IMR-90 (cell line): ENCODE data around the gene RSRC2. TPM values are rescaled to one million over a fixed set of nuclear protein-coding genes. Genes with fewer than 3 reads are reported as not detected.

Source experiments
- ATAC-seq: fragments of 200-7000 bp; cut with Tn5 transposase; 2 replicates; pipeline ENCODE4 v1.9.1; 2020; ENCODE audit warnings: low read depth, mild to moderate bottlenecking, moderate library complexity
- BruUV-seq: library from RNA; stranded (reverse); fragments of 400-500 nt; replicated peaks from 2 replicates; lab custom pipeline; 2021; lab: Mats Ljungman, UMichigan
- CTCF ChIA-PET: fragments of 300-600 bp; formaldehyde crosslinking; extraction: SDS; loops from one replicate; lab custom pipeline; 2021; ENCODE audit warnings: antibody characterized with exemption; lab: Yijun Ruan, JAX
- POLR2A ChIA-PET: fragments of 300-600 bp; sonication (Branson Sonifier 250); formaldehyde crosslinking; loops from one replicate; lab custom pipeline; 2022; ENCODE audit warnings: antibody characterized with exemption; ENCODE audit not compliant: unreplicated experiment; lab: Charles Lee
- DNase-seq: peaks from one replicate; pipeline ENCODE4 v3.0.0; 2013
- H2AFZ ChIP-seq: replicated peaks from 2 replicates; pipeline ENCODE3; 2013; ENCODE audit warnings: low read length, mild to moderate bottlenecking; ENCODE audit not compliant: poor library complexity
- H2AK5ac ChIP-seq: 2 replicates; pipeline ENCODE4 v1.6.1; 2013; ENCODE audit warnings: low read depth, low read length, inconsistent platforms
- H2AK9ac ChIP-seq: replicated peaks from 2 replicates; pipeline ENCODE3; 2013; ENCODE audit warnings: mild to moderate bottlenecking, low read depth, low read length, moderate library complexity; ENCODE audit not compliant: poor library complexity
- H2BK120ac ChIP-seq: 2 replicates; pipeline ENCODE4 v1.6.1; 2013; ENCODE audit warnings: low read depth, low read length, inconsistent platforms
- H2BK15ac ChIP-seq: 3 replicates; pipeline ENCODE4 v1.6.1; 2013; ENCODE audit warnings: low read depth, low read length, inconsistent platforms
- H2BK20ac ChIP-seq: 2 replicates; pipeline ENCODE4 v1.6.1; 2013; ENCODE audit warnings: low read depth, mild to moderate bottlenecking, inconsistent platforms, low read length, moderate library complexity
- H2BK5ac ChIP-seq: 2 replicates; pipeline ENCODE4 v1.6.1; 2013; ENCODE audit warnings: mild to moderate bottlenecking, low read depth, low read length, inconsistent platforms; ENCODE audit not compliant: poor library complexity, severe bottlenecking
- H3K14ac ChIP-seq: replicated peaks from 2 replicates; pipeline ENCODE4 v1.6.1; 2013; ENCODE audit warnings: low read depth, low read length, inconsistent platforms
- H3K18ac ChIP-seq: 2 replicates; pipeline ENCODE4 v1.6.1; 2013; ENCODE audit warnings: low read depth, low read length, control low read depth
- H3K23ac ChIP-seq: 2 replicates; pipeline ENCODE4 v1.6.1; 2013; ENCODE audit warnings: low read depth, low read length, inconsistent platforms
- H3K27ac ChIP-seq: 2 replicates; pipeline ENCODE4 v1.5.1; 2013; ENCODE audit warnings: mild to moderate bottlenecking, control low read depth, low read length; ENCODE audit not compliant: insufficient read depth
- H3K27me3 ChIP-seq: 2 replicates; pipeline ENCODE4 v1.6.1; 2013; ENCODE audit warnings: low read length; ENCODE audit not compliant: control insufficient read depth, insufficient read depth
- H3K36me3 ChIP-seq: 2 replicates; pipeline ENCODE4 v1.6.1; 2013; ENCODE audit warnings: low read length, mixed read lengths; ENCODE audit not compliant: control insufficient read depth, insufficient read depth
- H3K4ac ChIP-seq: 2 replicates; pipeline ENCODE4 v1.6.1; 2013; ENCODE audit warnings: low read depth, low read length, inconsistent platforms
- H3K4me1 ChIP-seq: 2 replicates; pipeline ENCODE4 v1.6.1; 2013; ENCODE audit warnings: low read length, mixed read lengths; ENCODE audit not compliant: control insufficient read depth, insufficient read depth
- H3K4me2 ChIP-seq: 2 replicates; pipeline ENCODE4 v1.6.1; 2013; ENCODE audit warnings: low read depth, mild to moderate bottlenecking, control low read depth, low read length, moderate library complexity
- H3K4me3 ChIP-seq: 2 replicates; pipeline ENCODE4 v1.5.1; 2013; ENCODE audit warnings: low read depth, mild to moderate bottlenecking, control low read depth, low read length, moderate library complexity; ENCODE audit not compliant: insufficient read depth
- H3K56ac ChIP-seq: 2 replicates; pipeline ENCODE4 v1.6.1; 2013; ENCODE audit warnings: low read length, inconsistent platforms; ENCODE audit not compliant: insufficient read depth; ENCODE audit errors: extremely low read depth
- H3K79me1 ChIP-seq, 2 experiments: 2 replicates each; pipeline ENCODE4 v1.6.1; 2013; ENCODE audit warnings: low read length in 2 of 2, inconsistent platforms in 1 of 2, low read depth in 1 of 2
- H3K9ac ChIP-seq: 2 replicates; pipeline ENCODE4 v1.6.1; 2013; ENCODE audit warnings: low read depth, low read length, control low read depth
- H3K9me1 ChIP-seq: 2 replicates; pipeline ENCODE4 v1.6.1; 2013; ENCODE audit warnings: low read length, inconsistent platforms; ENCODE audit not compliant: insufficient read depth
- H3K9me3 ChIP-seq: 2 replicates; pipeline ENCODE4 v1.6.1; 2013; ENCODE audit warnings: low read length; ENCODE audit not compliant: control insufficient read depth, insufficient read depth
- H4K20me1 ChIP-seq: 2 replicates; pipeline ENCODE4 v1.6.1; 2013; ENCODE audit warnings: low read length, inconsistent platforms; ENCODE audit not compliant: insufficient read depth
- H4K5ac ChIP-seq: 2 replicates; pipeline ENCODE4 v1.6.1; 2013; ENCODE audit warnings: mild to moderate bottlenecking, low read depth, low read length, control low read depth
- H4K8ac ChIP-seq, 2 experiments: 2 replicates each; pipeline ENCODE4 v1.6.1; 2013; ENCODE audit warnings: low read depth in 2 of 2, low read length in 2 of 2, control low read depth in 1 of 2, inconsistent platforms in 1 of 2
- H4K91ac ChIP-seq: 2 replicates; pipeline ENCODE4 v1.6.1; 2013; ENCODE audit warnings: low read depth, low read length, inconsistent platforms; ENCODE audit not compliant: insufficient read depth
- CHD1 ChIP-seq: IDR thresholded peaks from 2 replicates; pipeline ENCODE4 v1.6.1; 2012; ENCODE audit warnings: low read depth, low read length, improper control_type of control experiment
- CTCF ChIP-seq: conservative IDR thresholded peaks from 2 replicates; pipeline ENCODE4 v1.5.1; 2012; ENCODE audit warnings: mild to moderate bottlenecking, low read depth, low read length, improper control_type of control experiment
- ELK1 ChIP-seq: fragments of 150-350 bp; IDR thresholded peaks from 2 replicates; pipeline ENCODE4 v1.6.1; 2016; ENCODE audit warnings: low read depth, mild to moderate bottlenecking, low read length, moderate library complexity, borderline replicate concordance
- FOS ChIP-seq: fragments of 150-350 bp; IDR thresholded peaks from 2 replicates; pipeline ENCODE4 v1.6.1; 2016; ENCODE audit warnings: low read depth, low read length
- MAFK ChIP-seq: IDR thresholded peaks from 2 replicates; pipeline ENCODE4 v1.6.1; 2012; ENCODE audit warnings: low read depth, low read length, improper control_type of control experiment
- MXI1 ChIP-seq: IDR thresholded peaks from 2 replicates; pipeline ENCODE4 v1.6.1; 2012; ENCODE audit warnings: low read depth, mild to moderate bottlenecking, low read length, moderate library complexity, borderline replicate concordance
- RAD21 ChIP-seq: IDR thresholded peaks from 2 replicates; pipeline ENCODE4 v1.6.1; 2012; ENCODE audit warnings: low read length, improper control_type of control experiment
- RFX5 ChIP-seq: IDR thresholded peaks from 2 replicates; pipeline ENCODE4 v1.8.0; 2012; ENCODE audit warnings: low read depth, mild to moderate bottlenecking, low read length, moderate library complexity
- WGBS, 2 experiments: methylation state at CpG; one replicate each; pipeline versions ENCODE4 v1.1.5 to v1.1.7; 2013; ENCODE audit warnings: missing lambda C conversion rate in 2 of 2; ENCODE audit not compliant: insufficient read length in 1 of 2; ENCODE audit errors: extremely low coverage in 2 of 2; 5-methylcytosine and 5-hydroxymethylcytosine counted together
- dilution Hi-C: fragments of 300-500 bp; cut with HindIII; formaldehyde crosslinking; loops from one replicate; pipeline ENCODE4 v1.14.3; 2018; ENCODE audit warnings: low sequenced_read_pairs; ENCODE audit not compliant: unreplicated experiment
- in situ Hi-C: fragments of 300-500 bp; cut with MboI; formaldehyde crosslinking; loops from 3 replicates; pipeline ENCODE4 v1.14.3; 2019; ENCODE audit warnings: low sequenced_read_pairs, inconsistent platforms, mixed read lengths
- intact Hi-C: fragments of 100-400 bp; cut with micrococcal nuclease; formaldehyde crosslinking; loops from 2 replicates; pipeline ENCODE4 v1.10.0; 2022
- polyA plus RNA-seq, 3 experiments: library from polyadenylated mRNA; depleted of rRNA; stranded (reverse); fragments of >200 nt; gene quantifications; 2 replicates each; pipeline ENCODE4 v1.2.3, GENCODE V29; 2012; ENCODE audit warnings: low replicate concordance in 1 of 3
- total RNA-seq: library from RNA; depleted of rRNA; stranded (reverse); fragments of >200 nt; gene quantifications from 2 replicates; pipeline ENCODE4 v1.2.3, GENCODE V29; 2012

RSRC2 gene
- total and polyA plus RNA-seq, 2 of the 4 experiments (the other 2 are of a cell fraction) = 18.6 to 31.5 TPM

- H3K4ac ChIP-seq = no peak overlapping the region
- DNase-seq = no peak
- H4K20me1 ChIP-seq = peaks cover 27% of the 10 kb centered on the region
- intact Hi-C loops (no loop called here), dilution Hi-C loops (no loop called here), in situ Hi-C loops (no loop called here)
- no peak overlapping the region for H3K27ac ChIP-seq
- H3K79me1 ChIP-seq = peaks cover 27 to 56% of the 10 kb centered on the region in 2 experiments
- no TSS peak for BruUV-seq
- ChIA-PET CTCF (interaction anchor here (0.6 kb wide), 1 partner anchor 123 kb away, joined by 5 read pairs; no protein-coding TSS in a partner anchor), POLR2A (interaction anchor here (0.6 kb wide), 1 partner anchor 881 kb away, joined by 6 read pairs; no protein-coding TSS in a partner anchor)
- H3K9me1 ChIP-seq = no peaks in the 10 kb centered on the region; the same call in 1 of the 2 replicates
- H2AFZ ChIP-seq = no peak overlapping the region
- no peak overlapping the region for H2AK5ac ChIP-seq
- WGBS, 2 experiments = no CpG with 5 or more reads among the region's 7 CpGs
- H3K4me2 ChIP-seq = no peak overlapping the region
- no peak overlapping the region for H2BK5ac ChIP-seq
- no peak overlapping the region for H3K4me3 ChIP-seq
- no peak for ATAC-seq
- H3K23ac ChIP-seq = no peak overlapping the region
- peaks cover 21% of the 10 kb centered on the region for H3K36me3 ChIP-seq
- no peak overlapping the region for H4K5ac ChIP-seq
- H2BK20ac ChIP-seq = no peak overlapping the region
- H2BK15ac ChIP-seq = no peak overlapping the region
- H3K18ac ChIP-seq = no peak overlapping the region
- H4K8ac ChIP-seq = no peak overlapping the region
- no peak overlapping the region for H4K91ac ChIP-seq
- TF ChIP-seq ELK1 (no peak), MAFK (no peak), RFX5 (no peak), CHD1 (no peak), CTCF (no peak), FOS (no peak), MXI1 (no peak), RAD21 (no peak)
- H3K4me1 ChIP-seq = peaks cover 4% of the 10 kb centered on the region
- H3K27me3 ChIP-seq = no peaks in the 10 kb centered on the region
- H3K14ac ChIP-seq = no peak overlapping the region
- no peaks in the 10 kb centered on the region for H3K9me3 ChIP-seq
- no peak overlapping the region for H2BK120ac ChIP-seq
- no peak overlapping the region for H2AK9ac ChIP-seq
- no peak overlapping the region for H3K56ac ChIP-seq
- H3K9ac ChIP-seq = no peak overlapping the region
These were observed 31.5 kb downstream of the RSRC2 start for GRCh38 chr12:122495258-122495657.
